Lower leg skin (tissue), 3 donors: ENCODE data around the gene MZF1.

Source experiments
- POLR2A ChIP-seq, 2 donors: fragments of 450-650 bp; IDR thresholded peaks; one replicate each; pipeline ENCODE4 v1.6.1; 2016 to 2017; ENCODE audit warnings: antibody characterized with exemption in 2 of 2, mild to moderate bottlenecking in 1 of 2, moderate library complexity in 1 of 2
- TF ChIP-seq, protein P1 (sequence below), 3 donors: fragments of 450-650 bp; IDR thresholded peaks; one replicate each; pipeline ENCODE4 v1.5.1; 2016; ENCODE audit warnings: antibody characterized with exemption in 3 of 3, mild to moderate bottlenecking in 3 of 3, moderate library complexity in 2 of 3

DNA sequence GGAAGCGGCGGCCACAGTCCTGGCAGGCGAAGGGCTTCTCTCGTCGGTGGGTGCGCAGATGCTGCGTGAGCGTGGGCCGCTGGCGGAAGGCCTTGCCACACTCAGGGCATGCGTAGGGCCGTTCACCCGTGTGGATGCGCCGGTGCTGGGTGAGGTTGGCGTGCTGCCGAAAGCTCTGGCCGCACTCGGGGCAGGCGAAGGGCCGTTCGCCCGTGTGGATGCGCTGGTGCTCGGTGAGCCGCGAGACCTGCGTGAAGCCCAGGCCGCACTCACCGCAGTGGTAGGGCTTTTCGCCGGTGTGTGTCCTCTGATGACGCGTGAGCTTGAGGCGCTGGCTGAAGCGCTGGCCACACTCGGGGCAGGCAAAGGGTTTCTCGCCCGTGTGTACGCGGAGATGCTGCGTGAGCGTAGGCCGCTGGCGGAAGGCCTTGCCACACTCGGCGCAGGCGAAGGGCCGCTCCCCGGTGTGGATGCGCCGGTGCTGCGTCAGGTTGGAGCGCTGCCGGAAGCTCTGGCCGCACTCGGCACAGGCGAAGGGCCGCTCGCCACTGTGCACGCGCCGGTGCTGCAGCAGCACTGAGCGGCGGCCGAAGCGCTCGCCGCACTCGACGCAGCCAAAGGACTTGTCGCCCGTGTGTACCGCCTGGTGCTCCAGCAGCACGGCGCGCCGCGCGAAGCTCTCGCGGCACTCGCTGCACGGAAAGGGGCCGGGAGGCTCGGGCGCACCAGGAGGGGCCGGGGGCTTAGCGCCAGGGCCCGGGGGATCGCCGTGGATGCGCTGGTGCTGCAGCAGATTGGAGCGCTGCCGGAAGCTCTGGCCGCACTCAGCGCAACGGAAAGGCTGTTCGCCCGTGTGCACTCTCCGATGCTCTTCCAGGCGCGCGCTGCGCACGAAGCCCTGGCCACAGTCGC lies 10.8 kb downstream of the MZF1 start:
- TF ChIP-seq, protein P1, sequence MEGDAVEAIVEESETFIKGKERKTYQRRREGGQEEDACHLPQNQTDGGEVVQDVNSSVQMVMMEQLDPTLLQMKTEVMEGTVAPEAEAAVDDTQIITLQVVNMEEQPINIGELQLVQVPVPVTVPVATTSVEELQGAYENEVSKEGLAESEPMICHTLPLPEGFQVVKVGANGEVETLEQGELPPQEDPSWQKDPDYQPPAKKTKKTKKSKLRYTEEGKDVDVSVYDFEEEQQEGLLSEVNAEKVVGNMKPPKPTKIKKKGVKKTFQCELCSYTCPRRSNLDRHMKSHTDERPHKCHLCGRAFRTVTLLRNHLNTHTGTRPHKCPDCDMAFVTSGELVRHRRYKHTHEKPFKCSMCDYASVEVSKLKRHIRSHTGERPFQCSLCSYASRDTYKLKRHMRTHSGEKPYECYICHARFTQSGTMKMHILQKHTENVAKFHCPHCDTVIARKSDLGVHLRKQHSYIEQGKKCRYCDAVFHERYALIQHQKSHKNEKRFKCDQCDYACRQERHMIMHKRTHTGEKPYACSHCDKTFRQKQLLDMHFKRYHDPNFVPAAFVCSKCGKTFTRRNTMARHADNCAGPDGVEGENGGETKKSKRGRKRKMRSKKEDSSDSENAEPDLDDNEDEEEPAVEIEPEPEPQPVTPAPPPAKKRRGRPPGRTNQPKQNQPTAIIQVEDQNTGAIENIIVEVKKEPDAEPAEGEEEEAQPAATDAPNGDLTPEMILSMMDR (IDR thresholded peaks at IDR 0.05), result no peak
- no peak for TF ChIP-seq POLR2A (IDR thresholded peaks at IDR 0.05)
